Measurements from ENCODE around the gene PWWP2B. TPM values are rescaled to one million over a fixed set of nuclear protein-coding genes. Genes with fewer than 3 reads are reported as not detected.

PWWP2B gene
- total and polyA plus RNA-seq, 2 of the 13 experiments (the other 11 are each of a cell fraction or from before 2014, with no cell fraction given), result 2.3 to 4.7 TPM

DNA sequence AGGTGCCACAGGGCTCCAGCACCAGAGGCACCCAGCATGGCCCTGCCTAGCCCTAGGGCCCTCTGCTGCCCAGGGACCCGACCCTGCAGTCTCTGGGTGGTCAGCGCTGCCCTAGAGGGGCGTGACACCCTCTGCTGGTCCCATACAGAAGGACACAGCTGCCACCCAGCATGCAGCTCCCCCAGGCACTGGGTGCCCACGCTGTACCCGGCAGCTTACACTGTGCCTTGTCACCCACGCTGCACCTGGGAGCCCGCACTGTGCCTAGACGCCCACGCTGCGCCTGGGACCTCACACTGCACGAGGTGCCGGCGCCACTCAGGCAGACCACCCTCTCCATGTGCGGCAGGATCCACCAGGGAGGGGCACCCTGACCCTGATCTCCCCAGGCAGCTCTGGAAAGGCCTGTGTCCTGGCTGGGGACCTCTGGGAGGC lies 55.2 kb downstream of the PWWP2B start (continued):
- no peak for TF ChIP-seq AKAP8 (CRISPR knock-in tag; IDR thresholded peaks at IDR 0.05)
- TF ChIP-seq MLXIP (CRISPR knock-in tag; IDR thresholded peaks at IDR 0.05; ENCODE audit: borderline replicate concordance), result no peak
- peak; percentile 29; the same call in 1 of the 2 replicates for TF ChIP-seq MYC (CRISPR knock-in tag; IDR thresholded peaks at IDR 0.05; ENCODE audit: borderline replicate concordance)
- TF ChIP-seq ZNF816 (CRISPR knock-in tag; IDR thresholded peaks at IDR 0.05; ENCODE audit: borderline replicate concordance), result no peak
- TF ChIP-seq, protein P1, sequence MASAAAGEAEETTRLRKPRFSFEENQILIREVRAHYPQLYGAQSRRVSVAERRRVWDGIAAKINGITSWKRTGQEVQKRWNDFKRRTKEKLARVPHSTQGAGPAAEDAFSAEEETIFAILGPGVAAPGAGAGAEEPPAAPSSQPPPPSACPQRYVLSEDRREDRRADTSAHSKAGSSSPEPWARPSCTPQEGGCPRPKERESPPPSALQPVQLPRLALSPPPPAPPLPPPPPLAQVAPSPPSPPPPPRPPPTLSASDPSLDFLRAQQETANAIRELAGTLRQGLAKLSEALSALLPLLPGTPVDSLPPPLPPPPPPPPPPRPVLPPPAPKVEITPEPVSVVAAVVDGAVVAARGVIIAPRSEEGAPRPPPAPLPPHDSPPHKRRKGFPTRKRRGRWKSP (CRISPR knock-in tag; IDR thresholded peaks at IDR 0.05), result no peak
- no peak for TF ChIP-seq PRMT3 (CRISPR knock-in tag; IDR thresholded peaks at IDR 0.05; ENCODE audit: borderline replicate concordance, low read depth)
- peak; percentile 4; the same call in 1 of the 2 replicates for TF ChIP-seq SP2 (CRISPR knock-in tag; IDR thresholded peaks at IDR 0.05)
- TF ChIP-seq, protein P2, sequence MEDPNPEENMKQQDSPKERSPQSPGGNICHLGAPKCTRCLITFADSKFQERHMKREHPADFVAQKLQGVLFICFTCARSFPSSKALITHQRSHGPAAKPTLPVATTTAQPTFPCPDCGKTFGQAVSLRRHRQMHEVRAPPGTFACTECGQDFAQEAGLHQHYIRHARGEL (CRISPR knock-in tag; IDR thresholded peaks at IDR 0.05), result no peak
- 0 out of 2 replicates have a peak, but pooled peaks have one; percentile 8 for TF ChIP-seq ZNF350 (CRISPR knock-in tag; IDR thresholded peaks at IDR 0.05; ENCODE audit: borderline replicate concordance, low read depth)
- TF ChIP-seq ZNF333 (CRISPR knock-in tag; IDR thresholded peaks at IDR 0.05; ENCODE audit: borderline replicate concordance), result 0 out of 2 replicates have a peak, but pooled peaks have one; percentile 36
